ENCODE data around the gene STAP1. TPM values are rescaled to one million over a fixed set of nuclear protein-coding genes. Genes with fewer than 3 reads are reported as not detected.
"Not testable (repeated sequence)": the region's sequence is repeated elsewhere in the genome, so short reads cannot be mapped to it uniquely, and the experiment has no call there.

Gene STAP1
- total and polyA plus RNA-seq, 10 of the 15 experiments (the other 5 are each of a cell fraction or from before 2014, with no cell fraction given), result 4.6 to 19.4 (median 9.4) TPM

DNA sequence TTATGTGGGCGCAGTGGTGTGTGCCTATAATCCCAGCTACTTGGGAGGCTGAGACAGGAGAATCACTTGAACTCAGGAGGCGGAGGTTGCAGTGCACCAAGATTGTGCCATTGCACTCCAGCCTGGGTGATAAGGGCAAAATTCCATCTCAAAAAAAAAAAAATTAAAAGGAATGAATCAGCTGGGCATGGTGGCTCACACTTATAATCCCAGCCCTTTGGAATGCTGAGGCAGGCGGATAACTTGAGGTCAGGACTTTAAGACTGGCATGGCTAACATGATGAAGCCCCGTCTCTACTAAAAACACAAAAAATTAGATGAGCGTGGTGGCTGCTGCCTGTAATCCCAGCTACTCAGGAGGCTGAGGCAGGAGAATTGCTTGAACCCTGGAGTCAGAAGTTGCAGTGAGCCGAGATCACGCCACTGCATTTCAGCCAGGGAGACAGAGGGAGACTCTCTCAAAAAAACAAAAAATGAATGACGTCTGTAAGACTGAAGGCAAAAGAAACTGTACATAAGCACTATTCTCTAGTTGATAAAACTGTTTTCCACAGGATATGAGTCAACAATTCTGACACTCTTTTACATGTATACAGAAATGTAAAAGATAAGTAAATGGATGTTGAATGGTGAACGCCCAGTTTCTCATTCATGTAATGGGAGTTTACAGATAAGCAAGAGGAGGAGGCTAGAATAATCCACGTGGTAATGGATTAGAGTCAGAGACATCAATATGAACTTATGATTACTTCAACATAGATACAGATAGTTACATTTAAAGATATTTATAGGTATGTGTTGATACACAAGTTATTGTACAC is 35.5 kb upstream of the STAP1 start (continued):
- TF ChIP-seq, protein P1, sequence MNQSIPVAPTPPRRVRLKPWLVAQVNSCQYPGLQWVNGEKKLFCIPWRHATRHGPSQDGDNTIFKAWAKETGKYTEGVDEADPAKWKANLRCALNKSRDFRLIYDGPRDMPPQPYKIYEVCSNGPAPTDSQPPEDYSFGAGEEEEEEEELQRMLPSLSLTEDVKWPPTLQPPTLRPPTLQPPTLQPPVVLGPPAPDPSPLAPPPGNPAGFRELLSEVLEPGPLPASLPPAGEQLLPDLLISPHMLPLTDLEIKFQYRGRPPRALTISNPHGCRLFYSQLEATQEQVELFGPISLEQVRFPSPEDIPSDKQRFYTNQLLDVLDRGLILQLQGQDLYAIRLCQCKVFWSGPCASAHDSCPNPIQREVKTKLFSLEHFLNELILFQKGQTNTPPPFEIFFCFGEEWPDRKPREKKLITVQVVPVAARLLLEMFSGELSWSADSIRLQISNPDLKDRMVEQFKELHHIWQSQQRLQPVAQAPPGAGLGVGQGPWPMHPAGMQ (IDR thresholded peaks at IDR 0.05; ENCODE audit: borderline replicate concordance), result no peak

DNA sequence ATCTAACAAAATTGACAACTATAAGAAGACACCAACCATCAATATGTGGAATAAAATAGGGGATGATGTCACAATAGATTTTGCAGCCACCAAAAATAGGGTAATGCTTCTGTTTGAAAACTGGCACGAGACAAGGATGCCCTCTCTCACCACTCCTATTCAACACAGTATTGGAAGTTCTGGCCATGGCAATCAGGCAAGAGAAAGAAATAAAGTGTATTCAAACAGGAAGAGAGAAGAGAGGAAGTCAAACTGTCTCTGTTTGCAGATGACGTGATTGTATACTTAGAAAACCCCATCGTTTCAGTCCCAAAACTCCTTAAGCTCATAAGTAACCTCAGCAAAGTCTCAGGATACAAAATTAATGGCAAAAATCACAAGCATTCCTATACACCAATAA is 34.4 kb upstream of the STAP1 start:
- H3K4me2 ChIP-seq (ENCODE audit: control insufficient read depth, insufficient read depth); SMC1A ChIA-PET (ENCODE audit: uncharacterized antibody, unreplicated experiment); H2AFZ ChIP-seq (ENCODE audit: control insufficient read depth, low read depth, low read length); H3K27ac ChIP-seq (ENCODE audit: control insufficient read depth, insufficient read depth); H3K9ac ChIP-seq (ENCODE audit: control insufficient read depth, insufficient read depth, low read length); H3K27me3 ChIP-seq (replicated peaks in 1 of 2; ENCODE audit: control insufficient read depth in 2 of 2, insufficient read depth in 2 of 2, low read length in 1 of 2); FAIRE-seq; H4K20me1 ChIP-seq (ENCODE audit: control insufficient read depth, insufficient read depth); DNase-seq (ENCODE audit: low read depth, low spot score); H3K36me3 ChIP-seq (ENCODE audit: control insufficient read depth in 2 of 2, insufficient read depth in 2 of 2, low read length in 1 of 2); BruUV-seq (replicated peaks); H3K9me3 ChIP-seq (replicated peaks; ENCODE audit: control insufficient read depth, insufficient read depth, low read length); intact Hi-C loops (cut with micrococcal nuclease; ENCODE audit: unreplicated experiment); H3K4me1 ChIP-seq (ENCODE audit: control insufficient read depth, insufficient read depth, low read length); H3K4me3 ChIP-seq; ATAC-seq; in situ Hi-C loops (cut with MboI); POLR2A ChIA-PET: not testable (repeated sequence)
- peaks cover 15% of the 10 kb centered on the region for H3K79me2 ChIP-seq (ENCODE audit: control insufficient read depth, insufficient read depth, low read length)
- WGBS (ENCODE audit: insufficient coverage, insufficient replicate concordance, low lambda C conversion rate, missing lambda C conversion rate), result 83% methylated on average over 3 of the region's 3 CpGs
- RAD21 ChIA-PET (ENCODE audit: unreplicated experiment), result interaction anchor here (1.1 kb wide), 1 partner anchor 23 kb away, joined by 3 read pairs; no protein-coding TSS in a partner anchor
- CTCF ChIA-PET, result interaction anchor here (0.8 kb wide), 1 partner anchor 19 kb away, joined by 3 read pairs; no protein-coding TSS in a partner anchor

Measured in GM12878 (cell line).